Measurements from ENCODE around the gene MACROD2.

- TF ChIP-seq POLR2A (IDR thresholded peaks at IDR 0.05): no peak
- TF ChIP-seq, protein P1, sequence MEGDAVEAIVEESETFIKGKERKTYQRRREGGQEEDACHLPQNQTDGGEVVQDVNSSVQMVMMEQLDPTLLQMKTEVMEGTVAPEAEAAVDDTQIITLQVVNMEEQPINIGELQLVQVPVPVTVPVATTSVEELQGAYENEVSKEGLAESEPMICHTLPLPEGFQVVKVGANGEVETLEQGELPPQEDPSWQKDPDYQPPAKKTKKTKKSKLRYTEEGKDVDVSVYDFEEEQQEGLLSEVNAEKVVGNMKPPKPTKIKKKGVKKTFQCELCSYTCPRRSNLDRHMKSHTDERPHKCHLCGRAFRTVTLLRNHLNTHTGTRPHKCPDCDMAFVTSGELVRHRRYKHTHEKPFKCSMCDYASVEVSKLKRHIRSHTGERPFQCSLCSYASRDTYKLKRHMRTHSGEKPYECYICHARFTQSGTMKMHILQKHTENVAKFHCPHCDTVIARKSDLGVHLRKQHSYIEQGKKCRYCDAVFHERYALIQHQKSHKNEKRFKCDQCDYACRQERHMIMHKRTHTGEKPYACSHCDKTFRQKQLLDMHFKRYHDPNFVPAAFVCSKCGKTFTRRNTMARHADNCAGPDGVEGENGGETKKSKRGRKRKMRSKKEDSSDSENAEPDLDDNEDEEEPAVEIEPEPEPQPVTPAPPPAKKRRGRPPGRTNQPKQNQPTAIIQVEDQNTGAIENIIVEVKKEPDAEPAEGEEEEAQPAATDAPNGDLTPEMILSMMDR (IDR thresholded peaks at IDR 0.05): no peak
These were observed 1384.5 kb downstream of the MACROD2 start for GRCh38 chr20:15379681-15380296.

All from uterus (tissue), 2 donors.